Activated CD4-positive, alpha-beta T cell treated with anti-CD3 and anti-CD28 coated beads, Interleukin-2, amount 50 U/mL, for 24 hours (primary cell): Measurements from ENCODE around the gene CYP2A7.
A peak's percentile ranks its signal among the peaks of the same experiment; 100 is the strongest.
"Not testable (repeated sequence)": the region's sequence is repeated elsewhere in the genome, so short reads cannot be mapped to it uniquely, and the experiment has no call there.

ENCODE experiments used
- DNase-seq, 2 donors: peaks; one replicate each; pipeline ENCODE4 v3.0.0-alpha.2; 2020; ENCODE audit warnings: low read depth in 1 of 2, low spot score in 1 of 2

The CYP2A7 gene

DNA sequence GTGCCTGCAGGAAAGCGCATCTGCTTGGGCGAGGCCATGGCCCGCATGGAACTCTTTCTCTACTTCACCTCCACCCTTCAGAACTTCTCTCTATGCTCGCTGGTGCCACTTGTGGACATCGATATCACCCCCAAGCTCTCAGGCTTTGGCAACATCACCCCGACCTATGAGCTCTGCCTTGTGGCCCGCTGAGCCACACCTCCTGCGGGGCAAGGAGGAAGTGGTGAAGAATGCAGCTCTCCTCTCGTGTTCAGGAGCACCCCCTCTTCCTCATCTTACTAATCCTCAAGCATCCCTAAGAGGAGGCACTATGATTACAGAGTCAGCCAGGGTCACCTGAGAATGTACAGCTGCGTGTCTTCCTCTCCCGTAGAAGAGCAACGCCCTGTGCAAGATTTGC lies 17.9 kb upstream of the CYP2A7 start:
- not testable (repeated sequence) for DNase-seq

DNA sequence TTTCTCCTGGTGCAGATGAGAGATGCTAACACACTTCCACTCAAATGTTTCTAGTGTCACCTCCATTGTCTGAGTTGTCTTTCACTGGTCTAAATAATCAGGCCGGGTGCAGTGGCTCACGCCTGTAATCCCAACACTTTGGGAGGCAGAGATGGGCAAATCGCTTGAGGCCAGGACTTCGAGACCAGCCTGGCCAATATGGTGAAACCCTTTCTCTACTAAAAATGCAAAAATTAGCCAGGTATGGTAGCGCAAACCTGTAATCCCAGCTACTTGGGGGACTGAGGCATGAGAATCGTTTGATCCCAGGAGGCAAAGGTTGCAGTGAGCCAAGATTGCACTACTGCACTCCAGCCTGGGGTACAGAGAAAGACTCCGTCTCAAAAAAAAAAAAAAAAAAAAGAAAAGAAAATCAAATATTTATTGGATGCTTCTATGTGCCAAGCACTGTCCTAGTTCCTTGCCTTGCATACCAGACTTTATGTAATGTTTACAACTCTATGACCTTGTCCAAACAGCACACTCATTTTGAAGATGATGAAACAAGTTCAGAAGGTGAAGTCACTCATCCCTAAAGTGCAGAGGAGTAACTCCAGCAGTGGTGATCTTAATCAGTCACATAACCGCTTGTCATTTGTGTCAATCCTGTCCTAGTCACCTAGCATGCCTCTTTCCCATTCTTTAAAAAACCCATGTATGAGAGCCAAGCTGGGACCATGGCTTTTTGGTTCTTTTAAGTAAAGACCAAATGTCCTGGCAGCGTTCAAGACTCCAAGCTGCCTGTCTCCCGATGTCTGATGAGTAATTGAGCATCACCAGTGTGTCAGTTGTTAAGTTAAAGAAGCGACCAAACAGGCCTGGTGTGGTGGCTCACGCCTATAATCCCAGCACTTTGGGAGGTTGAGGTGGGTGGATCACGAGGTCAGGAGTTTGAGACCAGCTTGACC lies 15.1 kb upstream of the CYP2A7 start:
- DNase-seq = not testable (repeated sequence)

GRCh38 chr19:40896418-40896796 lies 14.4 kb upstream of the CYP2A7 start:
- no peak for DNase-seq

GRCh38 chr19:40893112-40893511 lies 11.1 kb upstream of the CYP2A7 start:
- DNase-seq = no peak

GRCh38 chr19:40889366-40889765 lies 7.3 kb upstream of the CYP2A7 start:
- DNase-seq = no peak

DNA sequence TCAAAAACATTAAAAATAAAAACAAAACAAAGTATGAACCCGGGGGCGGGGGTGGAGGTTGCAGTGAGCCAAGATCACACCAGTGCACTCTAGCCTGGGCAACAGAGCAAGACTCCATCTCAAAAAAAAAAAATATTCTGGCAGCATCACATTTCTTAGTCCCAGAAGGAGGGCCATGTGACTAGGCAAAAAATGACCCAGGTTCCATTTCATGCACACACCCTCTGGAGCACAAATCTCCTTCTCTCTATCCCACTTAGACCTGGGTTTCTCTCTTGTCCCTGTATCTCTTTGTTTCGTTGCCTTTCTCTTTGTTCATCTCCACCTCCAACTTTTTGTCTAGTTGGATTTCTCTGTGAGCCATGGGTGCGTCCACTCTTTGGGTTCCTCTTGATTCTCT lies 6.2 kb upstream of the CYP2A7 start:
- no peak for DNase-seq

- DNase-seq = not testable (repeated sequence)
These were observed 2.3 kb upstream of the CYP2A7 start for GRCh38 chr19:40884187-40884931.

DNA sequence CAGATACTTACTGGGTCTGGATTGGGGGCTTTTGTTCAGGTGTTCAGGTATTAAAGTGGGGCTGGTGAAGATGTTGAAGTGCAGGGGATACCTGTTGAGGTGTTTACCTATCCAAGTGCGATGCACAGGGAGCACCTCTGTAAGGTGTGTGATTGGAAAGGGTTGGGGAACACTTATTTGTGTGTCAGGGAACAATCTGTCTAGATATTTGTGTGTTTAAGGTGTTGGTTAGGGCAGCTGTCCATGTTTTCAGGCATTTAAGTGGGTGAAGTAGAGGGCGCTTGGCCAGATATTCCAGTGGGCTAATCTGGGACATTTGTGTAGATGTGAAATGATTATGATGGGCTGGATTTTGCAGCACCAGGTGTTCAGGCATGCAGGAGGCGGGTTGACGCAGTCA lies 2.7 kb downstream of the CYP2A7 start:
- not testable (repeated sequence) for DNase-seq

GRCh38 chr19:40875526-40875951 lies 6.5 kb downstream of the CYP2A7 start:
- peak; percentile 74 for DNase-seq

GRCh38 chr19:40874874-40875273 lies 7.2 kb downstream of the CYP2A7 start:
- not testable (repeated sequence) for DNase-seq

GRCh38 chr19:40873873-40874272 lies 8.2 kb downstream of the CYP2A7 start:
- DNase-seq = not testable (repeated sequence)

GRCh38 chr19:40872209-40872608 lies 9.8 kb downstream of the CYP2A7 start:
- no peak for DNase-seq

DNA sequence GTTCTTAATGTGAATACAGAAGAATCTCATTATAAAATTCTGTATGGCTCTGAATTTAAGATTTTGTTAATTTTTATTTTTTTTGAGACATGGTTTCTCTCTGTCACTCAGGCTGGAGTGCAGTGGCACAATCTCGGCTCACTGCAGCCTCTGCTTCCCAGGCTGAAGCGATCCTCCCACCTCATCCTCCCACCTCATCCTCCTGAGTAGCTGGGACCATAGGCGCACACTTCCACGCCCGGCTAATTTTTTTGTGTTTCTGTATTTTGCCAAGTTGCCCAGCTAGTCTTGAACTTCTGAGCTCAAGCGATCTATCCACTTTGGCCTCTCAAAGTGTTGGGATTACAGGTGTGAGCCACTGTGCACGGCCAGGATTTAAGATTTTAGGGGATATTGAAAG lies 14.3 kb downstream of the CYP2A7 start:
- DNase-seq = no peak

GRCh38 chr19:40864739-40865496 lies 17.1 kb downstream of the CYP2A7 start:
- DNase-seq = not testable (repeated sequence)

- no peak for DNase-seq
These were observed 19.2 kb downstream of the CYP2A7 start for GRCh38 chr19:40862785-40863184.

DNA sequence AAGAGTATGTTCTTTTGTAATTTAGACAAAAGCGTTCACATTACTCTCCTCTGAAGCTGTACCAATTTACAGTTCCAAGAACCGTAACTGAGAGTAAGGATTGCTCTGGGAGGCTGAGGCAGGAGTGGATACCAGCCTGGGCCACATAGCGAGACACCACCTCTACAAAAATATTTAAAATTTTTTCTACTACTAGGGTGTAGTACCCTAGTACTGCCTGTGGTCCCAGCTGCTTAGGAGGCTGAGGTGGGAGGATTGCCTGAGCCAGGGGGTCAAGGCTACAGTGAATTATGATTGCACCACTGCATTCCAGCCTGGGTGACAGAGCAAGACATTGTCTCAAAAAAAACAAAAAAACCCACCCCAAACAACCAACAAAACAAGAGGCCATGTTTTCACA lies 19.7 kb downstream of the CYP2A7 start:
- DNase-seq = no peak

DNA sequence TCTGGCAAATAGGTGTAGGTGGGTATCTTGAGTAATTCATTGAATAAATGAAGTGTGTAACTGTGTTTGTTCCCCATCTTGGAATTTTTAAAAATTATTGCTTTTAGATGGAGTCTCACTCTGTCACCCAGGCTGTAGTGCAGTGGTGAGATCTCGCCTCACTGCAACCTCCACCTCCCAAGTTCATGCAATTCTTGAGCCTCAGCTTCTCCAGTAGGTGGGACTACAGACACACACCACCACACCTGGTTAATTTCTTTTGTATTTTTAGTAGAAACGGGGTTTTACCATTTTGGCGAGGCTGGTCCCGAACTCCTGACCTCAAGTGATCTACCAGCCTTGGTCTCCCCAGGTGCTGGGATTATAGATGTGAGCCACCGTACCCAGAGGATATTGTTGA lies 23.9 kb downstream of the CYP2A7 start:
- no peak for DNase-seq

DNA sequence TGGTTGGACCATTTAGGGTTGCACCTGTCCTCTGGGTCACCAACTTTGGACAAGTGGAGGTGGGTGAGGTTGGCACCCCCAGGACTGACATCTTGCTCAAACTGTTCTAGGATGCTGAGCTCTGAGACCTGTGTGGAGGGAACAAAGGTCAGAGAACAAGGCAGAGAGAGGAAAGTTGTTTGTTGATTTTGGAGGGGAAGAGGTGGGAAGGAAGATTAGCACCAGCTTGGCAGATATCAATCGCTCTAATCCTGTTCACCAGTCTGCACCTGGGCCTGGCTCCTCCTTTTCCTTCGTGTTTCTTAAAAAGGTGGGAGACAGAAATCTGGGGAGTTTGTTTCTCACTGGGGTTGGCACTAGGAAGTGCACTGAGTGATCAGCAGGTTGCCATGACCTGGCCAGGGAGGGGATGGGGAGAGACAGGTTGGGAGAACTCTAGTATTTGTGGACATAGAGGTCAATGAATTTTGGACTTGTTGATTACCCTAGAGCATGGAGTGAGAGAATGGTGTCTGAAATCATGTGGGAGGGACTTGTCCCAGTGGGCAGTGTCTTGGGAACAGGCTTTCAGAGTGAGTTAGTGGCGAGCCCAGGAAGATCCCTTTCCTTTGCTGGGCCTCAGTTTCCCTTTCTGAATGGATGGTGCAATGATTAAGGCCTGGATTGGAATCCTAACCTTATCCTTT lies 29.4 kb downstream of the CYP2A7 start:
- not testable (repeated sequence) for DNase-seq

- DNase-seq = not testable (repeated sequence)
These were observed 31.8 kb downstream of the CYP2A7 start, which contains the start of gene CYP2A6 for GRCh38 chr19:40850277-40850676. TSS of gene CYP2A6 (minus strand) at chr19:40850447. CDS start at chr19:40850426, 21 bp downstream.

DNA sequence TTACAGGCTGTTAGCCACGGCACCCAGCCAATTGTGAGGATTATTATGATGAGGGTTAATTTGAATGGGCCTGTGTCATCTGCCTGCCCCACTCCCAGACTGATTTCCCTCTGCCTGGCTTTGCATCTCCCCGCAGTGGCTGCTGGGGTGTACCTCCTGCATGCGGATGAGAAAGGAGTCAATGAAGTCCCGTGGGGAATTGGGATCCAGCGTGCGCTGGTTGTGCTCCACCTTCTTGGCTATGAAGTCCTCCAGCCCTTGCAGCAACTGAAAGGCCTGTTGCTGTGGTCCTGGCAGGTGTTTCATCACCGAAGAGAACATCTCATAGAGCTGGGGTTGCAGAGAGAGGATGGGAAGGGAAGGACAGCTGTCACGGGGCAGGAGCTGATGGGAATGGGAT lies 35.3 kb downstream of the CYP2A7 start:
- DNase-seq = not testable (repeated sequence)

GRCh38 chr19:40843653-40844052 lies 38.4 kb downstream of the CYP2A7 start:
- peak; percentile 14 to 38 for DNase-seq
